ENCODE data around the gene CDK5RAP1.
"Not testable (repeated sequence)": the region's sequence is repeated elsewhere in the genome, so short reads cannot be mapped to it uniquely, and the experiment has no call there.

The CDK5RAP1 gene

GRCh38 chr20:33401184-33401920 lies at the start of gene CDK5RAP1:
Gene CDK5RAP1, minus strand, starts transcription at chr20:33401519. Its CDS starts 4,455 bp downstream, at chr20:33397064.
- in situ Hi-C loops (cut with MboI; ENCODE audit: low sequenced_read_pairs), result no loop called here

- in situ Hi-C loops (cut with MboI; ENCODE audit: low sequenced_read_pairs), result loop anchor here (10.0 kb wide), 1 partner anchor 214 kb away; the partner anchor contains the start of genes ACTL10 and C20orf144
Observed at GRCh38 chr20:33450867-33451266, 49.5 kb upstream of the CDK5RAP1 start.

GRCh38 chr20:33445881-33446625 lies 44.7 kb upstream of the CDK5RAP1 start:
- in situ Hi-C loops (cut with MboI; ENCODE audit: low sequenced_read_pairs), result no loop called here

GRCh38 chr20:33444797-33445560 lies 43.7 kb upstream of the CDK5RAP1 start:
- in situ Hi-C loops (cut with MboI; ENCODE audit: low sequenced_read_pairs), result no loop called here

- in situ Hi-C loops (cut with MboI; ENCODE audit: low sequenced_read_pairs), result no loop called here
Observed at GRCh38 chr20:33443512-33444239, 42.4 kb upstream of the CDK5RAP1 start, which contains the start of gene SNTA1. Gene SNTA1, minus strand, starts transcription at chr20:33443763. Its CDS starts 143 bp downstream, at chr20:33443620.

- in situ Hi-C loops (cut with MboI; ENCODE audit: low sequenced_read_pairs), result no loop called here
Observed at GRCh38 chr20:33443006-33443511, 41.7 kb upstream of the CDK5RAP1 start.

- in situ Hi-C loops (cut with MboI; ENCODE audit: low sequenced_read_pairs), result no loop called here
Observed at GRCh38 chr20:33442136-33443005, 41.1 kb upstream of the CDK5RAP1 start.

GRCh38 chr20:33441142-33441955 lies 40.0 kb upstream of the CDK5RAP1 start:
- in situ Hi-C loops (cut with MboI; ENCODE audit: low sequenced_read_pairs), result no loop called here

- in situ Hi-C loops (cut with MboI; ENCODE audit: low sequenced_read_pairs), result not testable (repeated sequence)
Observed at GRCh38 chr20:33440562-33440961, 39.2 kb upstream of the CDK5RAP1 start.

GRCh38 chr20:33438481-33438880 lies 37.2 kb upstream of the CDK5RAP1 start:
- in situ Hi-C loops (cut with MboI; ENCODE audit: low sequenced_read_pairs), result no loop called here

- in situ Hi-C loops (cut with MboI; ENCODE audit: low sequenced_read_pairs), result no loop called here
Observed at GRCh38 chr20:33437141-33437911, 36.0 kb upstream of the CDK5RAP1 start.

- in situ Hi-C loops (cut with MboI; ENCODE audit: low sequenced_read_pairs), result no loop called here
Observed at GRCh38 chr20:33434434-33434833, 33.1 kb upstream of the CDK5RAP1 start.

GRCh38 chr20:33433465-33434234 lies 32.3 kb upstream of the CDK5RAP1 start:
- in situ Hi-C loops (cut with MboI; ENCODE audit: low sequenced_read_pairs), result no loop called here

GRCh38 chr20:33431797-33432381 lies 30.6 kb upstream of the CDK5RAP1 start:
- in situ Hi-C loops (cut with MboI; ENCODE audit: low sequenced_read_pairs), result no loop called here

- in situ Hi-C loops (cut with MboI; ENCODE audit: low sequenced_read_pairs), result not testable (repeated sequence)
Observed at GRCh38 chr20:33423875-33424274, 22.6 kb upstream of the CDK5RAP1 start.

GRCh38 chr20:33423141-33423834 lies 22.0 kb upstream of the CDK5RAP1 start:
- in situ Hi-C loops (cut with MboI; ENCODE audit: low sequenced_read_pairs), result no loop called here
